Neural cell (in vitro differentiated cells): Measurements from ENCODE around the gene TP53I11.

Experiments
- CTCF ChIP-seq: fragments of 450-650 bp; IDR thresholded peaks from 2 replicates; pipeline ENCODE4 v1.5.1; 2014; ENCODE audit warnings: antibody characterized with exemption, mild to moderate bottlenecking, moderate library complexity; ENCODE audit not compliant: poor library complexity, severe bottlenecking
- EP300 ChIP-seq: fragments of 450-650 bp; conservative IDR thresholded peaks from 2 replicates; pipeline ENCODE4 v1.6.1; 2014; ENCODE audit warnings: antibody characterized with exemption, mild to moderate bottlenecking, moderate library complexity; ENCODE audit not compliant: poor library complexity, severe bottlenecking

GRCh38 chr11:44886790-44887140 lies 63.9 kb downstream of the TP53I11 start:
- TF ChIP-seq CTCF, result no peak
- TF ChIP-seq EP300, result no peak
